Heart right ventricle (tissue), 16 donors: ENCODE data around the gene POLG2. TPM values are rescaled to one million over a fixed set of nuclear protein-coding genes. Genes with fewer than 3 reads are reported as not detected.
A peak's percentile ranks its signal among the peaks of the same experiment; 100 is the strongest.

Experiments
- ATAC-seq, 8 donors: fragments of 200-7000 bp; cut with Tn5 transposase; one replicate each; pipeline ENCODE4 v1.9.1; 2020; ENCODE audit warnings: mild to moderate bottlenecking in 8 of 8, moderate library complexity in 8 of 8, moderate number of reproducible peaks in 1 of 8
- DNase-seq, 2 donors: peaks; one replicate each; pipeline ENCODE4 v3.0.0-alpha.2; 2020
- H3K27ac ChIP-seq, 10 donors: fragments of 200-600 bp; sonication (generic) in 2 of 10; one replicate each; pipeline versions ENCODE4 v1.5.0 to v1.8.0; 2020 to 2022; ENCODE audit warnings: mild to moderate bottlenecking in 3 of 10
- H3K27me3 ChIP-seq, 7 donors: fragments of 200-600 bp; one replicate each; pipeline ENCODE4 v1.8.0; 2021 to 2022; ENCODE audit warnings: mild to moderate bottlenecking in 2 of 7
- H3K36me3 ChIP-seq, 9 donors: fragments of 200-600 bp; sonication (generic) in 1 of 9; one replicate each; pipeline versions ENCODE4 v1.5.0 to v1.8.0; 2020 to 2022; ENCODE audit warnings: mild to moderate bottlenecking in 2 of 9
- H3K4me1 ChIP-seq, 9 donors: fragments of 200-600 bp; sonication (generic) in 1 of 9; one replicate each; pipeline versions ENCODE4 v1.5.0 to v1.8.0; 2020 to 2022; ENCODE audit warnings: mild to moderate bottlenecking in 4 of 9
- H3K4me3 ChIP-seq, 10 donors: fragments of 200-600 bp; sonication (generic) in 2 of 10; one replicate each; pipeline versions ENCODE4 v1.5.0 to v1.8.0; 2020 to 2022; ENCODE audit warnings: mild to moderate bottlenecking in 7 of 10, moderate library complexity in 2 of 10
- H3K9me3 ChIP-seq, 11 donors: fragments of 200-600 bp in 10 of 11; sonication (generic) in 2 of 11; one replicate each; pipeline versions ENCODE4 v1.5.0 to v1.8.0; 2013 to 2022; ENCODE audit warnings: mild to moderate bottlenecking in 2 of 11, control low read depth in 1 of 11, moderate library complexity in 1 of 11
- CTCF ChIP-seq, 9 donors: fragments of 200-600 bp; sonication (generic) in 2 of 9; IDR thresholded peaks; one replicate each; pipeline versions ENCODE4 v1.5.0 to v1.8.0; 2021 to 2022; ENCODE audit warnings: antibody characterized with exemption in 9 of 9, mild to moderate bottlenecking in 5 of 9, moderate library complexity in 1 of 9
- WGBS, 2 donors: extraction: QIAGEN DNeasy Blood & Tissue Kit; methylation state at CpG; one replicate each; pipeline ENCODE4 v1.1.7; 2013; ENCODE audit warnings: inconsistent platforms in 1 of 2; 5-methylcytosine and 5-hydroxymethylcytosine counted together
- intact Hi-C, 10 donors: fragments of 100-400 bp; cut with DNase I; formaldehyde crosslinking; loops; one replicate each; pipeline versions ENCODE4 v1.11.1 to v1.14.2; 2022
- polyA plus RNA-seq, 2 donors: library from polyadenylated mRNA; stranded (reverse); fragments of 200-250 nt; gene quantifications; one replicate each; pipeline ENCODE4 v1.2.3, GENCODE V29; 2013
- total RNA-seq, 10 donors: library from RNA; stranded (reverse); fragmentation: NEBNext Ultra II Directional in 3 of 10; extraction: Animal tissue kit (Norgen Biotek cat#: 25700) in 3 of 10; gene quantifications; one replicate each; pipeline versions ENCODE4 v1.2.1 to v1.2.4, GENCODE V29; 2021 to 2023
- donor health status: Arrhythmogenic right ventricular cardiomyopathy.
- donor health status: ischemic (EF 13 %, LVEDD 7.1; RV severe dilation, severe dysfunction).
- donor health status: healthy with polysubstance abuse.
- donor health status: DM: no; HTN: yes; CAD: no.
- donor health status: DM: no; HTN: no; CAD: no.
- donor health status: ischemic (EF 25% LVEDD 6.9; RV normal size, moderate dysfunction).
- donor health status: ischemic (EF 25% LVEDD 5.7; RV mildly dilated, moderate dysfunction).
- donor health status: healthy.
- donor health status: DM: yes; HTN: yes; CAD: no.
- donor health status: Ischemic cardiomyopathy.
- donor health status: ischemic (EF 35%, LVEDD 5.7; RV mildly dilated, moderate dysfunction).
- donor health status: nonischemic (EF 11% LVEDD 7.7; RV severe dilation, severe dysfunction).
- donor health status: DM: yes; HTN: yes; CAD: no.
- donor health status: PGD.
- donor health status: ischemic (EF 29% LVEDD 5.4; RV normal size, mild dysfunction).
- donor health status: nonischemic (EF 23%, LVEDD 6.1; RV moderate dilation, normal function).

POLG2 gene
- total and polyA plus RNA-seq, 12 donors, result 4.8 to 11.1 (median 6.5) TPM

- ATAC-seq (no peak), DNase-seq (no peak)
- no peaks in the 10 kb centered on the region for H3K27me3 ChIP-seq
- 86 to 93% methylated on average over 3 of the region's 3 CpGs for WGBS, 2 donors
- no peak for TF ChIP-seq CTCF (IDR thresholded peaks at IDR 0.05)
- intact Hi-C loops, result loop anchor here in 9 of 10 donors (2.0 to 10.0 kb wide), 8 partner anchors 70 to 187 kb away; no protein-coding TSS in a partner anchor
- H3K36me3 ChIP-seq, result peaks cover 0 to 67% (median 16%) of the 10 kb centered on the region in 9 donors
- no peak overlapping the region for H3K27ac ChIP-seq
- H3K9me3 ChIP-seq, result no peaks in the 10 kb centered on the region
- H3K4me3 ChIP-seq, result no peak overlapping the region
- peaks cover 0 to 31% (median 26%) of the 10 kb centered on the region in 9 donors for H3K4me1 ChIP-seq
These were observed 4.9 kb downstream of the POLG2 start for GRCh38 chr17:64491994-64492393.

GRCh38 chr17:64491034-64491860, 5.6 kb downstream of the POLG2 start:
- intact Hi-C loops, result loop anchor here in 9 of 10 donors (2.0 to 10.0 kb wide), 8 partner anchors 69 to 186 kb away; no protein-coding TSS in a partner anchor
- Histone ChIP-seq H3K4me3 (no peak overlapping the region), H3K9me3 (no peaks in the 10 kb centered on the region), H3K4me1 (peaks cover 0 to 29% (median 25%) of the 10 kb centered on the region in 9 donors), H3K36me3 (peaks cover 0 to 75% (median 16%) of the 10 kb centered on the region in 9 donors), H3K27me3 (no peaks in the 10 kb centered on the region), H3K27ac (no peak overlapping the region)
- ATAC-seq, result peak in 3 of 8 donors; percentile 54 to 58 (median 55)
- 92 to 95% methylated on average over 13 of the region's 13 CpGs for WGBS, 2 donors
- peak in 8 of 9 donors; percentile 17 to 75 (median 53) for TF ChIP-seq CTCF (IDR thresholded peaks at IDR 0.05)
- peak in 1 of 2 donors; percentile 32 for DNase-seq

GRCh38 chr17:64488301-64488700, 8.6 kb downstream of the POLG2 start:
- no peak for ATAC-seq
- Histone ChIP-seq H3K27me3 (no peaks in the 10 kb centered on the region), H3K4me3 (no peak overlapping the region), H3K9me3 (no peaks in the 10 kb centered on the region), H3K4me1 (peaks cover 0 to 4% (median 0%) of the 10 kb centered on the region in 9 donors), H3K27ac (no peak overlapping the region), H3K36me3 (peaks cover 0 to 97% (median 19%) of the 10 kb centered on the region in 9 donors)
- WGBS, 2 donors, result 96 to 97% methylated on average over 2 of the region's 2 CpGs
- intact Hi-C loops, result loop anchor here in 2 of 10 donors (5.0 kb wide), 1 partner anchor 66 kb away; no protein-coding TSS in a partner anchor
- no peak for DNase-seq
- TF ChIP-seq CTCF (IDR thresholded peaks at IDR 0.05), result no peak

- no peak overlapping the region for H3K4me3 ChIP-seq
- TF ChIP-seq CTCF (IDR thresholded peaks at IDR 0.05), result no peak
- no peak for DNase-seq
- intact Hi-C loops, result no loop called here
- peaks cover 0 to 4% (median 0%) of the 10 kb centered on the region in 9 donors for H3K4me1 ChIP-seq
- H3K27ac ChIP-seq, result no peak overlapping the region
- peaks cover 0 to 97% (median 13%) of the 10 kb centered on the region in 9 donors for H3K36me3 ChIP-seq
- no peaks in the 10 kb centered on the region for H3K9me3 ChIP-seq
- ATAC-seq, result no peak
- WGBS, 2 donors, result 81 to 89% methylated on average over 3 of the region's 3 CpGs
- no peaks in the 10 kb centered on the region for H3K27me3 ChIP-seq
These were observed 12.5 kb downstream of the POLG2 start for GRCh38 chr17:64484380-64484779.
